Activated CD4-positive, CD25-positive, alpha-beta regulatory T cell treated with anti-CD3 and anti-CD28 coated beads, Interleukin-2, amount 50 U/mL, for 72 hours (primary cell): ENCODE data around the gene HSBP1L1.
A peak's percentile ranks its signal among the peaks of the same experiment; 100 is the strongest.

ENCODE experiments used
- DNase-seq: peaks from one replicate; pipeline ENCODE4 v3.0.0; 2021

The HSBP1L1 gene

DNA sequence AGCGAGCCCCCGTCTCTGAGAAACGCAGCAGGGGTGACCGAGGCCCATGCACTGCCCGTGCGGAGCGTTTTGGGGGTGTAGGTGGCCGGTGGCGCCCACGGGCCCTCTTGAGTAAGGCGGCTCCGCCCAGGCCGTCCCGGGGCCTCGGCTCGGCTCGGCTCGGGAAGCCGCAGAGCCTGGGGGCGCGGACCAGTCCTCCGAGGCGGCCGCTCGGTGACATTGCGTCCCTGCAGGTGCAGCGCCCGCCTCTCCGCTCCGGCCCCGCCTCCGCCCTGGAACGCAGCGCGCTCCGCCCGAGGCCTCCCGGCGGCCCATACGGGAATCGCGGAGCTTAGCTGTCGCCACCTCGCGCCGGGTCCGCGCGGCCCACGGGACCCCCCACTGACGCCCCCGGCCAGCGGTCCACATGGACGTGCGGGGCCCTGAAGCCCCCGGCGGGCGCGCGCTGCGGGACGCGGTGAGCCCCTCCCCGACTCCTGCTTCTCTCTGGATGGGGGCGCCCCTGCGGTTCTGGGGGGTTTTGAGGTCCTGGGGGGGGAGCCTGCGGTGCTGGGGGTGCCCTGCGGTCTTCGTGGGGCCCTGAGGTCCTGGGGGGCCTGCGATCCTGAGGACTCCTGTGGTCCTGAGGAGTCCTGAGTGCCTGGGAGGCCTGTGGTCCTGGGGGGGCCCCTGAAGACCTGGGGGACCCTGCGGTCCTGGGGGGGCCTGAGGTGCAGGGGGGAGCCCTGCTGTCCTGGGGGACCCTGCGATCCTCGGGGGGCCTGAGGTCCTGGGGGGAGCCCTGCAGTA, at the start of gene HSBP1L1:
HSBP1L1 (plus strand) TSS at position 314 of the 789 bp plus-strand sequence; CDS start at position 407, 93 bp downstream.
- DNase-seq = peak; percentile 64

DNA sequence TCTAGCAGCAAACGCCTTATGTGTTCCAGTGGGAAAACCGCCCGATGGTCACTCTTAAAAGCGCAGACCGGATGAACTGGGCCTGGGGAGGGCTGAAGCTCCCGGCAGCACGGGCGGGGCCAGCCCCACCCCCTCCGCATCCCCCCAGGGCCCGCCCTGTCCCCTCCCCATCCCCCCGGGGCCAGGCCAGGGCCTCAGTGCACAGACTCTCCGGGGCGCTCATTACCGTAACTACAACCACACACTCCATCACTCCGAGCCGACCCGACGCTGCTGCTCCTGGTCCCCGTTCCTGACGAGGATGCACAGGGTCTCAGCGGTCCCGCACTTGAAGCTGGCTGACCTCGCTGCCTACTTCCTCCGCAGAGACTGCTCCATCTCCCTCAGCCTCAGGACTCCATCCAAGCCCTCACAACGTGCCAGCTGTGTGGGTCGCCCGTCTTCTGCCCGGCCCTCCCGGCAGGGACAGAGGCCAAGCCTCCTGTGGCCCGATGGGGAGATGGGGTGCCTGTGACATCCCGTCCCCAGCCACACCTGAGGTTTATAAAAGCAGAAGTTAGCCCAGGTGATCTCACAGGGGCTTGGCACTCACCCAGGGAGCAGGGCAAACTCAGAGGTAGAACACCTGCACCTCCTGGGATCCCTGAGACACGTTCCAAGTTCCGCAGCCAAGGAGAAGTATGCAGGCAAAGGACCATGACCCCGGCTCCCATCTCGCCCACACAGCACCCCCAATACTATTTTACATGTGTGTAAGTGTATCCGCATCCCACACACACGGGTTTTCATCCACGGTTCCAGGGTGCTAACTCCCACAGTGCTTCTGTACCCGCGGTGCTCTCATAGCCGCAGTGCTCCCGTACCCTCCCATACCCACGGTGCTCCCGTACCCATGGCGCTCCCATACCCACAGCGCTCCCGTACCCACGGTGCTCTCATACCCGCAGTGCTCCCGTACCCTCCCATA, 49.0 kb upstream of the HSBP1L1 start:
- DNase-seq = no peak

- DNase-seq = no peak
Observed at GRCh38 chr18:79916128-79916494, 48.3 kb upstream of the HSBP1L1 start.

GRCh38 chr18:79916546-79917168, 47.8 kb upstream of the HSBP1L1 start:
- no peak for DNase-seq

DNA sequence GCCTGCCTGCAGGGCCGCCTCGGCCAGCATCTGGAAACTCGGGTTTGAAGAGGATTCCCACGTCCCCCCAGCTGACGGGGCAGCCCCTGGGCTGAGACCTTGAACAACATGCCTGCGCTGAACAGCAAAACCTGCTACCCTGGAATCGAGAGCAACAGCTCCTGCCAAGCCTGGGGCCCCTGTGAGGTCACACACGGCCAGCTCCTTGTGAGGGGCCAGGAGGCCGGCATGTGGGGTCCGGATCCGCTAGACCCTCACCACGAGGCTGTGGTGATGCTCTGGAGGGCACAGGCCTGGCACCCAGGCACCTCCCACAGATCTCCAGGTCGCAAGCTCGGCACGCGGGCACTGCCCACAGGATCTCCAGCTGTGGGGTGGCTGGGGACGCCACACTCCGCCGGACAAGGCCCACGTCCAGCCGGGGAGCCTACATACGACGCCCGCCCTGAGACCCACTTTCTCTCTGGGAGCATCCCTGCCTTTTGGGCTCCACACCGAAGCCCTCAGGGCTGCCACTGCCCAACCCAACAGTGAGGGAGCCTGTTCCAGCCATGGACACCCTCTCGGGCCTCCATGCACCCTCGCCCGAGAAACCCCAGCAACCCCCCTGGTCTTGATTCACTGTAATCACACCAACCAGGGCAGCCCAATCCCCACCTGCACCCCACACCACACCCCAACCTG, 47.1 kb upstream of the HSBP1L1 start:
- DNase-seq = no peak

DNA sequence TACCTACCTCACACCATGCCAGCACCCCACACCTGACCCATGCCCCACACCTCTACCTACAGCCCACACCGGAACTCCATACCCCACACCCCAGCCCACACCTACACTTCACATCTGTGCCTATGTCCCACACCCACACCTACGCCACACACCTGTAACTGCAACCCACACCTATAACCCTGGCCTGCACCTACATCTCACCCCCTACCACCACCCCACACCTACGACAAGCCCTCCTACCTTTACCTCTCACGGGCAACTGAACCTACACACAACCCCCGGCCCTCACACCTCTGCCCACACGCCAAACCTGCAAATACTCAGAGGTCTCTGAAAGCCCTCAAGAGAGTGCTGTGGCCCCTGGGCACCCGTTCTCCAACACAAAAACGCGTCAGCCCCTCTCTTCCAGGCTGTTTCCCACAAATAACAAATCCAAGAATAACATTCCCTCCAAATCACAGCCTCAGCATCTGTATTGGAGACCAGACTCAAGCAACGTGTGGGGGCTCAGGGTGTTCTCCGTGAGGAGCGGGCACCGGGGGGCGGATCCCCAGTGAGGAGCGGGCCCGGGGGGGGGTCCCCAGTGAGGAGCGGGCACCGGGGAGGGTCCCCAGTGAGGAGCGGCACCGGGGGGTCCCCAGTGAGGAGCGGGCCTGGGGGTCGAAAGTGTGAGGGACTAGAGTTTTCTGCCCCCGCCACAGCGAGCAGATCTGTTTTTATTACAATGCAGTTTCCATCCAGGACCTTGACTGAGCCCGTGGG, 46.4 kb upstream of the HSBP1L1 start:
- DNase-seq = no peak

DNA sequence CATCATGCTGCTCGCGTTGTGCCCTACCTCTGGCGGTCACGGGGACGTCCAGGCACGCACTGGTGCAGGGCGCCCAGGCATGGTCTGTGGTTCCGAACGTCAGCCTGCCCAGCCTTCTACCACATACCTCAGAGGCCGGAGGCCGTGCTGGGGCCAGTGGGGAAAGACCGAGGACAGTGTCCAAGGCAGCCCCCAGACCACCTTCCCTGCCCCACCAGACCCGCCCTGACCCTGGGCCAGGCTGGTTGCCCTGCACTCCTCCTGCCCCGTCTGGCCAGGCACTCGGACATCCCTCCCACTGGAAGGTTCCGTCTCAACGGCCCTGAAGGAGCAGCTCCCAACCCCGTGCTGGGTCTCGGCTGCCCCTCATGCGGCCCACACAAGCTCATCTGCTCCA, 45.8 kb upstream of the HSBP1L1 start:
- DNase-seq = no peak

GRCh38 chr18:79919089-79919488, 45.4 kb upstream of the HSBP1L1 start:
- DNase-seq = no peak

GRCh38 chr18:79921984-79922965, 42.2 kb upstream of the HSBP1L1 start:
- peak; percentile 3 for DNase-seq

DNA sequence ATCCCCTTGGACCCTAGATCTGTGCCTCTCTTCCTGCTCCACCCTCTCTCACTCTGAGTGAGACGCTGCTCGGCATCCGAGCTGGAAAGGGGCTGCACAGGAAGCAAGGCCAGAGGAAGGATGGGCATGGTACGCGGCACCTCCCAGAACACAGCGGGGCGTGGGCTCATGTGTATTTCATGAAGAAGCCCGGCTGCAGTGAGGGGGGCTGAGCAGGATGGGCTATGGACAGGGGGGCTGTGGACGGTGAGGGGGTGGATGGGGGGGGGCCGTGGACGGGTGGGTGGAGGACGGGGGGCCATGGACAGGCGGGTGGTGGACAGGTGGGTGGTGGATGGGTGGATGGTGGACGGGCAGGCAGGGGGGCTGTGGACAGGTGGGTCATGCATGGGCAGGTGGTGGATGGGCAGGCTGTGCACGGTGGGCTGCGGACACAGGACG, 41.5 kb upstream of the HSBP1L1 start:
- peak; percentile 15 for DNase-seq

DNA sequence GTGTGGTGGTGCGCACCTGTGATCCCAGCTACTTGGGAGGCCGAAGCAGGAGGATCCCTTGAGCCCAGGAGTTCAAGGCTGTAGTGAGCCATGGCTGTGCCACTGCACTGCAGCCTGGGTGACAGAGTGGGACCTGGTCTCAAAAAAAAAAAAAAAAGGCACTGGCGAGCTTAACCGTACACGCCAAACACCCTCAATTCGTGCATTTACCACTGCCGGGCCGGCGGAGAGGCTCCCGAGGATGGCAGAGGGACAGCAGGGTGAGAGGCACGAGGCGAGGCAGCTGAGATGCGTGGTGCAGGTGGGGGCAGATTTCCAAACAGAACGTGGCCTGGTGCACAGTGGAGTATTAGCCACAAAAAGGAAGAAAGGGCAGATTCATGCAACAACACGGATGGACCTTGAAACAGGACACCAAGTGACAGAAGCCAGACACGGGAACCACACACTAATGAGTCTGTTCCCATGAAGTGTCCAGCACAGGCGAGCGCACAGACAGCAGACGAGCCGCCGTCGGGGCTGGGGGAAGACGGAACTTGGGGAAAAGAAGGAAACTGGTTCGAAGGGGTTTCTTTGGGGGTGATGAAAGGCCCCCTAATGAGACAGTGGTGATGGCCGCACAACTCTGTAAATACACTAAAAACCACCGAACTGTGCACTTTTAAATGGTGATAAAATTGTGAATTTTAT, 40.4 kb upstream of the HSBP1L1 start:
- DNase-seq = peak; percentile 8

GRCh38 chr18:79924814-79925731, 39.4 kb upstream of the HSBP1L1 start:
- DNase-seq = peak; percentile 11

DNA sequence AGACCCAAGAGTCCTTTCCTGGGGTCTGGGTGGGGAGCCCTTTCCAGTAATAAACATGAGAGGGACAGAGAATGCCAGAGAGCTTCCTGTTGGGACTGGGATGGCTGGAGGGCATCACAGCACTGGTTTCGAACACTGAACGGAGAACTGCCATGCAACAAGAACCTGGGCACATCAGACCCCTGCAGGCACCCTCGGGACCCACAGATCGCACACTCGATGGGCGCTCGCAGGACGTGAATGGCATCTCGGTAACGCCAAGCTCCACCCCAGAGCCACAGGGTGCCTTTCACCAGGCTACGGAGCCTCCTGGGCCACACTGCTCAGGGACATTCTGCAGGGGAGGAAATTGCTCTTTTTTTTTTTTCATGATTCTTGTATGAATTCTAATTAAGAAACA, 38.1 kb upstream of the HSBP1L1 start:
- DNase-seq = peak; percentile 4

DNA sequence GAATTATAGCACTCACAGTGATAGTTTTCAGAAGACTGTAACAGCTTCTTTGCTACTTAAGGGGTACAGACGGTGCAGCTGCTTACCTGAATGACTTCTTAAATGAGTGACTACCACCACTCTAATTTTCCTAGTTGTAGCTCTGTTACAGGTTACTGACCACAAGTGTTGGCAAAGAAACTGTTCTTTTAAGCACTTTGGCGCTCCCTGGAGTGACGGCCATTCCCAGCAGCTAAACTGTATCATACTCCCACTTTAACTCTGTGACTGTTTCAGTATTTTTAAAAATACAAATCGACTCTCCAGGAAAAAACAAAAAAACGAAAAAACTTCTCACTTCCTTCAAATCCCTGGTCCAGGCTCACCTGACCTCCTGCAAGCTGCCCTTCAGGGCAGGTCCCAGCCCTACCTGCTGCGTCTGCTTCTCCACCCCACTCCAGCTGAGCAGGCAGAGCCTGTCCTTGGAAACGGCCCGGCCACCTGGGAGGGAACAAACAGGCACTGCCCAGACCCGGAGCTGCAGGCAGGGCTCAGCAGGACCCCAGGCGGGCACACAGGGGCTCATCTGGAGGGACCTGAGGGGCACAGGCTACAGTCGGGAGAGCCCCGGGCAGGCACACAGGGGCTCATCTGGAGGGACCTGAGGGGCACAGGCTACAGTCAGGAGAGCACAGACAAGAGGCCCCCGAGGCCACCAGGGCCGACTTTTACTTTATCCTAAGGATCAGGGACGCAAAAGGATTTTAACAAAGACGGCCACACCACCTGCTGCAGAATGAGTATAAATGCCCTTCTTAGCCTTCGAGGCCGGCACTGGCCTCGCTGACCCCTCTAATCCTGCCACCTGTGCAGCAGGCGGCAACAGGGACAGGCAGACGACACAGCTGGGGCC, 37.5 kb upstream of the HSBP1L1 start:
- peak; percentile 24 for DNase-seq

DNA sequence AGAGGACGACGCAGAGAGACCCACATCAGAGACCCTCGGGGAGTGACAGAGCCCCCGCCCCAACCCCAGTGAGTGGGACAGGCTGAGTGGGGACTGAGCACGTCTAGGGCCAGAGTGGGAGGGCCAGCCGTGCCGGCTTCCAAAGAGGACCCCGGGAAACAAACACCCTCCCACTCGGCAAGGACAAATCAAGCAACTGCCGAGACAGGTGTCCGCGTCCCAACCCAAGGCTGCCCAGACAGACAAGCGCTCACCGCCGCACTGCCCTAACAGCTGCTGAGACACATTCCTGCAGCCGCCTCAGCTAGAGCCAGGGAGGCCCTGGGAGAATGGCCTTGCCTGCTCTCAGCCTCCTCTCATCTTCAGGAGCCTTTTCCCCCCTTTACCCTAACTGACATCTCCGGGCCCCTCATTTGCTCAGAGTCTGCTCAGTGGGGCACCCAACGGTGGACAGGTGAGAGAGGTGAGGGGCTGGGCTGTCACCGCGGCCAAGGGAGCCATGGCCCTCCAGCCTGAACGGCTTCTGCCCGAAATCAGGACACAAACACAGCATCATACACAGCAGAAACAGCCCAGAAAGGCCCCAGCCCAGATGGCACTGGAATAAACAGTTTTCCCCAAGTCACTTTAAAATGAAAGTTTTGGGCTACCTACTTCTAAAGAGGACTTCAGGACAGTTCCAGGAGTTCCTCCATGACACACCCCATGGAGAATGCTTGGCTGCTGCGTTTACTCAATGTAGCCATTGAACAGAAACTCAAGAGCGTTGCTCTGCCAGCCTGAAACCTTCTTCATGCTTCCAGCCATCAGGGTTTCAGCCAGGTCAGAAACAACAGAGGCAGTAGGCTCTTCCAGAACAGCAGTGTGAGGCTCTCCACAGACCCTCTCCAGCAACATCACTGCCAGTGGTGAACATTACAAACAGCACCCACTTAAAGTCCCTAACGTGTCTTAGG, 36.6 kb upstream of the HSBP1L1 start:
- DNase-seq = peak; percentile 17

GRCh38 chr18:79928563-79928960, 35.9 kb upstream of the HSBP1L1 start:
- peak; percentile 8 for DNase-seq
